ENCODE data around the gene AMPH.
"Not testable (repeated sequence)": the region's sequence is repeated elsewhere in the genome, so short reads cannot be mapped to it uniquely, and the experiment has no call there.

AMPH gene

GRCh38 chr7:38625866-38626265 lies 5.3 kb downstream of the AMPH start:
- no peak for DNase-seq

- no peak for DNase-seq
Observed at GRCh38 chr7:38615665-38616064, 15.5 kb downstream of the AMPH start.

GRCh38 chr7:38607466-38607865 lies 23.7 kb downstream of the AMPH start:
- no peak for DNase-seq

- peak; percentile 66 for DNase-seq
Observed at GRCh38 chr7:38600741-38601140, 30.4 kb downstream of the AMPH start.

- no peak for DNase-seq
Observed at GRCh38 chr7:38594949-38595348, 36.2 kb downstream of the AMPH start.

- no peak for DNase-seq
Observed at GRCh38 chr7:38592737-38593288, 38.4 kb downstream of the AMPH start.

GRCh38 chr7:38585572-38586354 lies 45.4 kb downstream of the AMPH start:
- DNase-seq: no peak

- DNase-seq: no peak
Observed at GRCh38 chr7:38584443-38585210, 46.5 kb downstream of the AMPH start.

GRCh38 chr7:38580485-38580884 lies 50.7 kb downstream of the AMPH start:
- no peak for DNase-seq

GRCh38 chr7:38574086-38574485 lies 57.1 kb downstream of the AMPH start:
- DNase-seq: no peak

- not testable (repeated sequence) for DNase-seq
Observed at GRCh38 chr7:38571620-38572019, 59.6 kb downstream of the AMPH start.

GRCh38 chr7:38568497-38568896 lies 62.7 kb downstream of the AMPH start:
- no peak for DNase-seq

- DNase-seq: no peak
Observed at GRCh38 chr7:38565289-38565688, 65.9 kb downstream of the AMPH start.

GRCh38 chr7:38563741-38564140 lies 67.4 kb downstream of the AMPH start:
- DNase-seq: no peak

- DNase-seq: no peak
Observed at GRCh38 chr7:38561166-38561565, 70.0 kb downstream of the AMPH start.

GRCh38 chr7:38558761-38559345 lies 72.3 kb downstream of the AMPH start:
- DNase-seq: no peak

- DNase-seq: no peak
Observed at GRCh38 chr7:38554586-38554985, 76.6 kb downstream of the AMPH start.

GRCh38 chr7:38550836-38551235 lies 80.3 kb downstream of the AMPH start:
- no peak for DNase-seq

- peak; percentile 34 for DNase-seq
Observed at GRCh38 chr7:38548605-38549004, 82.6 kb downstream of the AMPH start.

- DNase-seq: no peak
Observed at GRCh38 chr7:38546763-38547162, 84.4 kb downstream of the AMPH start.

- DNase-seq: no peak
Observed at GRCh38 chr7:38545977-38546376, 85.2 kb downstream of the AMPH start.

- DNase-seq: no peak
Observed at GRCh38 chr7:38542156-38542555, 89.0 kb downstream of the AMPH start.

GRCh38 chr7:38541440-38541839 lies 89.7 kb downstream of the AMPH start:
- peak; percentile 76 for DNase-seq

Data from NCI-H2029 (cell line).